B cell (primary cell): Measurements from ENCODE around the gene ODF4. TPM values are rescaled to one million over a fixed set of nuclear protein-coding genes. Genes with fewer than 3 reads are reported as not detected.

Experiments
- ATAC-seq: fragments of 200-7000 bp; cut with Tn5 transposase; one replicate; pipeline ENCODE4 v1.10.0; 2021; ENCODE audit warnings: low read depth, mild to moderate bottlenecking, moderate number of reproducible peaks, moderate library complexity
- CTCF ChIA-PET: fragments of 350-600 bp; sonication (Branson Sonifier 250); formaldehyde crosslinking; loops from one replicate; lab custom pipeline; 2021; ENCODE audit warnings: antibody characterized with exemption, inconsistent platforms; lab: Charles Lee
- POLR2A ChIA-PET: fragments of 350-600 bp; sonication (Branson Sonifier 250); formaldehyde crosslinking; loops from one replicate; lab custom pipeline; 2021; ENCODE audit warnings: antibody characterized with exemption; lab: Charles Lee
- DNase-seq: peaks from one replicate; pipeline ENCODE4 v3.0.0; 2013
- H2AFZ ChIP-seq: 2 replicates; pipeline ENCODE4 v1.6.1; 2012; ENCODE audit warnings: mild to moderate bottlenecking, low read depth, low read length; ENCODE audit not compliant: insufficient read depth, poor library complexity, severe bottlenecking
- H3K27ac ChIP-seq, 2 donors: 1 replicate in 1 of 2; 2 replicates in 1 of 2; pipeline ENCODE4 v1.5.1; 2012 to 2013; ENCODE audit warnings: low read length in 2 of 2, mild to moderate bottlenecking in 2 of 2, moderate library complexity in 1 of 2
- H3K27me3 ChIP-seq, 4 experiments: fragments of 200-600 bp in 1 of 4; sonication (generic) in 1 of 4; replicated peaks in 1 of 4; 1 replicate in 2 of 4; 2 replicates in 2 of 4; pipeline versions ENCODE4 v1.6.1 to v1.7.0; 2013 to 2016; ENCODE audit warnings: low read length in 3 of 4, mild to moderate bottlenecking in 2 of 4, mixed read lengths in 1 of 4, moderate library complexity in 1 of 4; ENCODE audit not compliant: insufficient read depth in 4 of 4, control insufficient read depth in 3 of 4; ENCODE audit errors: control extremely low read depth in 1 of 4
- H3K36me3 ChIP-seq, 2 experiments: replicated peaks in 1 of 2; 1 replicate in 1 of 2; 2 replicates in 1 of 2; pipeline versions ENCODE4 v1.6.1 to v1.7.1; 2013; ENCODE audit warnings: low read length in 1 of 2; ENCODE audit not compliant: insufficient read depth in 2 of 2, control insufficient read depth in 1 of 2; ENCODE audit errors: control extremely low read depth in 1 of 2, extremely low read depth in 1 of 2
- H3K4me1 ChIP-seq, 2 donors: fragments of 200-600 bp in 1 of 2; sonication (generic) in 1 of 2; 1 replicate in 1 of 2; 2 replicates in 1 of 2; pipeline versions ENCODE4 v1.5.1 to v1.6.1; 2013 to 2017; ENCODE audit warnings: low read length in 2 of 2; ENCODE audit not compliant: control insufficient read depth in 2 of 2, insufficient read depth in 2 of 2
- H3K4me2 ChIP-seq: replicated peaks from 2 replicates; pipeline ENCODE3; 2012; ENCODE audit warnings: mild to moderate bottlenecking, low read depth, low read length; ENCODE audit not compliant: poor library complexity, severe bottlenecking
- H3K4me3 ChIP-seq, 5 experiments: fragments of 200-600 bp in 1 of 5; sonication (generic) in 1 of 5; 1 replicate in 3 of 5; 2 replicates in 2 of 5; pipeline versions ENCODE4 v1.5.1 to v1.7.0; 2011 to 2016; ENCODE audit warnings: low read length in 4 of 5, mild to moderate bottlenecking in 4 of 5, low read depth in 2 of 5, control low read depth in 1 of 5, moderate library complexity in 1 of 5; ENCODE audit not compliant: insufficient read depth in 1 of 5; ENCODE audit errors: control extremely low read depth in 1 of 5, extremely low read depth in 1 of 5
- H3K79me2 ChIP-seq: fragments of 200-600 bp; sonication (generic); one replicate; pipeline ENCODE4 v1.6.0; 2016; ENCODE audit warnings: low read length; ENCODE audit not compliant: control insufficient read depth, insufficient read depth
- H3K9ac ChIP-seq: fragments of 200-600 bp; sonication (generic); 2 replicates; pipeline ENCODE4 v1.6.1; 2017; ENCODE audit warnings: mild to moderate bottlenecking, low read length, moderate library complexity
- H3K9me3 ChIP-seq, 3 donors: one replicate each; pipeline versions ENCODE4 v1.6.1 to v1.7.1; 2013; ENCODE audit warnings: low read length in 2 of 3; ENCODE audit not compliant: control insufficient read depth in 2 of 3, insufficient read depth in 1 of 3; ENCODE audit errors: control extremely low read depth in 1 of 3
- H4K20me1 ChIP-seq: 2 replicates; pipeline ENCODE4 v1.6.0; 2012; ENCODE audit warnings: mild to moderate bottlenecking, low read length; ENCODE audit not compliant: insufficient read depth, control insufficient read depth, poor library complexity, severe bottlenecking
- H3K27ac Mint-ChIP-seq: one replicate; pipeline ENCODE4 v1.8.0; 2021; ENCODE audit warnings: mixed read lengths
- H3K27me3 Mint-ChIP-seq: one replicate; pipeline ENCODE4 v1.8.0; 2021; ENCODE audit warnings: mixed read lengths
- H3K4me1 Mint-ChIP-seq: one replicate; pipeline ENCODE4 v1.8.0; 2021; ENCODE audit warnings: mixed read lengths
- H3K4me3 Mint-ChIP-seq: one replicate; pipeline ENCODE4 v1.8.0; 2021; ENCODE audit warnings: mixed read lengths
- H3K9me3 Mint-ChIP-seq: one replicate; pipeline ENCODE4 v1.8.0; 2022; ENCODE audit warnings: mixed read lengths; ENCODE audit not compliant: insufficient read depth
- CTCF ChIP-seq: fragments of 200-600 bp; IDR thresholded peaks from one replicate; pipeline ENCODE4 v1.8.0; 2022; ENCODE audit warnings: antibody characterized with exemption, mild to moderate bottlenecking
- EZH2 ChIP-seq: IDR thresholded peaks from 2 replicates; pipeline ENCODE4 v1.6.1; 2012; ENCODE audit warnings: borderline replicate concordance, low read depth, mild to moderate bottlenecking, moderate library complexity, low read length; ENCODE audit not compliant: insufficient read depth, poor library complexity, severe bottlenecking
- WGBS: methylation state at CpG from one replicate; pipeline ENCODE4 v1.1.5; 2013; ENCODE audit warnings: missing lambda C conversion rate; ENCODE audit not compliant: insufficient coverage; 5-methylcytosine and 5-hydroxymethylcytosine counted together
- intact Hi-C: fragments of 100-400 bp; cut with micrococcal nuclease; formaldehyde crosslinking; loops from one replicate; pipeline ENCODE4 v1.10.0; 2022
- polyA plus RNA-seq: library from polyadenylated mRNA; depleted of rRNA; stranded (reverse); fragments of >200 nt; gene quantifications from 2 replicates; pipeline ENCODE4 v1.2.3, GENCODE V29; 2012
- total RNA-seq, 2 donors: library from RNA; stranded (reverse); fragments of 120-200 nt in 1 of 2; gene quantifications; 1 replicate in 1 of 2; 2 replicates in 1 of 2; pipeline versions ENCODE4 v1.2.3 to v1.2.4, GENCODE V29; 2013 to 2022

ODF4 gene
- total and polyA plus RNA-seq, 2 donors (not counting 1 experiment from before 2014, with no cell fraction given), result not detected

- TF ChIP-seq CTCF (no peak), EZH2 (no peak)
- peaks cover 9 to 12% of the 10 kb centered on the region in 2 donors for H3K4me1 ChIP-seq
- no peaks in the 10 kb centered on the region for H3K27me3 Mint-ChIP-seq
- no peak overlapping the region for H3K27ac ChIP-seq
- H3K27ac Mint-ChIP-seq, result no peak overlapping the region
- H2AFZ ChIP-seq, result no peak overlapping the region
- H4K20me1 ChIP-seq, result no peaks in the 10 kb centered on the region
- no peak overlapping the region for H3K9ac ChIP-seq
- H3K4me3 ChIP-seq, result no peak overlapping the region
- no peaks in the 10 kb centered on the region for H3K9me3 ChIP-seq
- no peak for ATAC-seq
- H3K9me3 Mint-ChIP-seq, result no peaks in the 10 kb centered on the region
- POLR2A ChIA-PET, result no interaction called here
- H3K36me3 ChIP-seq, result peaks cover 1 to 19% of the 10 kb centered on the region in 2 experiments
- intact Hi-C loops, result no loop called here
- H3K4me2 ChIP-seq, result no peak overlapping the region
- H3K4me3 Mint-ChIP-seq, result no peak overlapping the region
- peaks cover 12% of the 10 kb centered on the region for H3K4me1 Mint-ChIP-seq
- 100% methylated on average over 1 of the region's 1 CpG for WGBS
- no peaks in the 10 kb centered on the region for H3K79me2 ChIP-seq
- no peaks in the 10 kb centered on the region for H3K27me3 ChIP-seq
- DNase-seq, result no peak
- CTCF ChIA-PET, result no interaction called here
Observed at GRCh38 chr17:8365143-8365542, 25.5 kb downstream of the ODF4 start.

GRCh38 chr17:8366231-8366630, 26.6 kb downstream of the ODF4 start:
- Histone ChIP-seq H3K79me2 (no peaks in the 10 kb centered on the region), H3K4me1 (peaks cover 10 to 12% of the 10 kb centered on the region in 2 donors), H3K27ac (no peak overlapping the region), H3K27me3 (no peaks in the 10 kb centered on the region), H2AFZ (no peak overlapping the region), H3K9ac (no peak overlapping the region), H3K36me3 (peaks cover 1 to 19% of the 10 kb centered on the region in 2 experiments), H3K4me3 (no peak overlapping the region), H3K9me3 (no peaks in the 10 kb centered on the region), H4K20me1 (no peaks in the 10 kb centered on the region), H3K4me2 (no peak overlapping the region)
- no peak overlapping the region for H3K4me3 Mint-ChIP-seq
- no peaks in the 10 kb centered on the region for H3K27me3 Mint-ChIP-seq
- WGBS, result no CpG with 5 or more reads among the region's 2 CpGs
- intact Hi-C loops, result no loop called here
- TF ChIP-seq EZH2 (no peak), CTCF (no peak)
- no peaks in the 10 kb centered on the region for H3K9me3 Mint-ChIP-seq
- ChIA-PET POLR2A (no interaction called here), CTCF (no interaction called here)
- H3K4me1 Mint-ChIP-seq, result peaks cover 16% of the 10 kb centered on the region
- no peak for DNase-seq
- ATAC-seq, result no peak
- H3K27ac Mint-ChIP-seq, result no peak overlapping the region
